Esophagus squamous epithelium (tissue), 4 donors: ENCODE data around the gene MOGAT2.

ENCODE experiments used
- CTCF ChIP-seq, 6 experiments: fragments of 450-650 bp in 4 of 6; fragments of 200-600 bp in 2 of 6; sonication (generic) in 2 of 6; IDR thresholded peaks; one replicate each; pipeline ENCODE4 v1.5.1; 2016 to 2019; ENCODE audit warnings: antibody characterized with exemption in 6 of 6, mild to moderate bottlenecking in 4 of 6, moderate library complexity in 4 of 6
- POLR2A ChIP-seq, 4 donors: fragments of 450-650 bp; IDR thresholded peaks; one replicate each; pipeline ENCODE4 v1.6.1; 2017; ENCODE audit warnings: antibody characterized with exemption in 4 of 4, mild to moderate bottlenecking in 4 of 4, moderate library complexity in 3 of 4

- TF ChIP-seq POLR2A (IDR thresholded peaks at IDR 0.05) (no peak), CTCF (IDR thresholded peaks at IDR 0.05) (no peak)
These were observed 64.2 kb downstream of the MOGAT2 start for GRCh38 chr11:75781831-75782230.
